ENCODE measurements around the gene ZNF358. TPM values are rescaled to one million over a fixed set of nuclear protein-coding genes. Genes with fewer than 3 reads are reported as not detected.

Gene ZNF358
- total and polyA plus RNA-seq, 2 donors (not counting 3 experiments of a cell fraction or from before 2014, with no cell fraction given), result 51.2 to 83.2 TPM

DNA sequence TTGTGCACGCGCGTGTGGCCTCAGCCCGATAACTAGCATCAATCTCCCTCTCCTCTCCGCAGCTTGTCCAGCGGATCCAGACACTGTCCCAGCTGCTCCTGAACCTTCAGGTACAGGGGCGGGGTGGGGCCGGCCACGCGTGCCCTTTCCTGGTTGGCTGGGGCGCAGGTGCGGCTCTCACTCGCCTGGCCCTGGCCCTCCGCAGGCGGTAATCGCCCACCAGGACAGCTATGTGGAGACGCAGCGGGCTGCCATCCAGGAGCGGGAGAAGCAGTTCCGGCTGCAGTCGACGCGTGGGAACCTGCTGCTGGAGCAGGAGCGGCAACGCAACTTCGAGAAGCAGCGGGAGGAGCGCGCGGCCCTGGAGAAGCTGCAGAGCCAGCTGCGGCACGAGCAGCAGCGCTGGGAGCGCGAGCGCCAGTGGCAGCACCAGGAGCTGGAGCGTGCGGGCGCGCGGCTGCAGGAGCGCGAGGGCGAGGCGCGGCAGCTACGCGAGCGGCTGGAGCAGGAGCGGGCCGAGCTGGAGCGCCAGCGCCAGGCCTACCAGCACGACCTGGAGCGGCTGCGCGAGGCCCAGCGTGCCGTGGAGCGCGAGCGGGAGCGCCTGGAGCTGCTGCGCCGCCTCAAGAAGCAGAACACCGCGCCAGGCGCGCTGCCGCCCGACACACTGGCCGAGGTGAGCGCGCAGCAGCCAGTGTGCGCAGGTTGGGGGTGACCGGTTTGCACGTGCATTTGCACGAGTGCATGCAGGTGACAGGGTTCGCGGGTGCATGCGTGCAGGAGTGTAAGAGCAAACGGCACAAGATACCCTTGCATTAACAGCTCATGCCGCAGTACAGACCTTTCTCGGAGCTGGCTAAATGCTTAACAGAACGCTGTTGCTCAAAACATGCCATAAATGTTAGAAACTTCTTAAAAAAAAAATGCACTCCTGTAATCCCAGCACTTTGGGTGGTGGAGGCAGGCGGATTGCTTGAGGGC, 48.6 kb upstream of the ZNF358 start:
- TF ChIP-seq GATA2 (IDR thresholded peaks at IDR 0.05; ENCODE audit: insufficient read depth, insufficient read length, low read depth, low read length) (no peak), POLR2AphosphoS5 (IDR thresholded peaks at IDR 0.05; ENCODE audit: insufficient read depth, low read depth, low read length) (no peak), FOS (IDR thresholded peaks at IDR 0.05; ENCODE audit: borderline replicate concordance, insufficient read depth, low read length) (no peak), MYC (IDR thresholded peaks at IDR 0.05; ENCODE audit: low read depth, low read length) (no peak), CTCF (IDR thresholded peaks at IDR 0.05; ENCODE audit: extremely low read depth in 1 of 2, insufficient read depth in 1 of 2, low read depth in 1 of 2, low read length in 2 of 2) (no peak), EZH2 (IDR thresholded peaks at IDR 0.05; ENCODE audit: borderline replicate concordance, low read depth, low read length, severe bottlenecking) (no peak), JUN (IDR thresholded peaks at IDR 0.05; ENCODE audit: borderline replicate concordance, insufficient read depth, insufficient read length, low read depth) (no peak), POLR2A (IDR thresholded peaks at IDR 0.05; ENCODE audit: low read depth, low read length) (no peak), MAX (IDR thresholded peaks at IDR 0.05; ENCODE audit: insufficient read depth, insufficient read length) (no peak)
- ChIA-PET POLR2A (no interaction called here), CTCF (no interaction called here)
- Histone ChIP-seq H4K20me1 (replicated peaks; ENCODE audit: control insufficient read depth, extremely low read depth, insufficient read depth, low read length) (no peaks in the 10 kb centered on the region), H3K36me3 (ENCODE audit: control insufficient read depth in 2 of 2, extremely low read depth in 1 of 2, insufficient read depth in 2 of 2, low read length in 2 of 2) (peaks cover 2 to 17% of the 10 kb centered on the region in 2 experiments), H3K4me1 (ENCODE audit: control insufficient read depth, extremely low read depth, insufficient read depth, low read length) (no peaks in the 10 kb centered on the region), H3K4me3 (replicated peaks in 1 of 3; ENCODE audit: insufficient read depth in 1 of 3, low read depth in 1 of 3, low read length in 3 of 3) (no peak overlapping the region), H3K4me2 (ENCODE audit: insufficient read depth, low read length) (no peak overlapping the region), H3K9me3 (replicated peaks; ENCODE audit: control insufficient read depth, insufficient read depth, low read length) (no peaks in the 10 kb centered on the region), H3K79me2 (ENCODE audit: control insufficient read depth, insufficient read depth, low read length) (no peaks in the 10 kb centered on the region), H3K9me1 (replicated peaks; ENCODE audit: control insufficient read depth, extremely low read depth, insufficient read depth, low read length) (no peaks in the 10 kb centered on the region), H3K27ac (ENCODE audit: insufficient read depth, low read depth, low read length) (no peak overlapping the region), H2AFZ (ENCODE audit: low read depth, low read length) (no peak overlapping the region), H3K9ac (replicated peaks; ENCODE audit: extremely low read depth, insufficient read depth, low read length) (no peak overlapping the region), H3K27me3 (ENCODE audit: control insufficient read depth in 2 of 2, insufficient read depth in 2 of 2, low read length in 2 of 2) (no peaks in the 10 kb centered on the region)
- DNase-seq (ENCODE audit: low read depth, low spot score) (no peak), FAIRE-seq (no peak)
- dilution Hi-C loops (cut with MboI; ENCODE audit: extremely low pct_ligation_motif_present, low sequenced_read_pairs) (no loop called here), intact Hi-C loops (cut with micrococcal nuclease) (no loop called here)
- BruUV-seq (replicated peaks), result no TSS peak
